C4-2B (cell line): ENCODE measurements around the gene MYO1H.
"Not testable (repeated sequence)": the region's sequence is repeated elsewhere in the genome, so short reads cannot be mapped to it uniquely, and the experiment has no call there.

Source experiments
- H3K27ac ChIP-seq: fragments of 450-650 bp; 2 replicates; pipeline ENCODE4 v1.5.1; 2017
- CTCF ChIP-seq: fragments of 450-650 bp; conservative IDR thresholded peaks from 2 replicates; pipeline ENCODE4 v1.5.1; 2017; ENCODE audit warnings: mild to moderate bottlenecking
- ZFX ChIP-seq: fragments of 450-650 bp; IDR thresholded peaks from 2 replicates; pipeline ENCODE4 v1.6.1; 2017

Gene MYO1H

GRCh38 chr12:109422251-109422650 lies 74.6 kb downstream of the MYO1H start:
- H3K27ac ChIP-seq: no peak overlapping the region
- TF ChIP-seq CTCF (no peak), ZFX (no peak)

- TF ChIP-seq ZFX: no peak
- no peak for TF ChIP-seq CTCF
- no peak overlapping the region for H3K27ac ChIP-seq
These were observed 75.7 kb downstream of the MYO1H start for GRCh38 chr12:109423392-109423791.

- TF ChIP-seq CTCF (peak; percentile 94), ZFX (no peak)
- no peak overlapping the region for H3K27ac ChIP-seq
These were observed 80.4 kb downstream of the MYO1H start for GRCh38 chr12:109428037-109428629.

GRCh38 chr12:109428804-109429203 lies 81.1 kb downstream of the MYO1H start:
- H3K27ac ChIP-seq: not testable (repeated sequence)

GRCh38 chr12:109430244-109430643 lies 82.5 kb downstream of the MYO1H start:
- H3K27ac ChIP-seq: no peak overlapping the region

GRCh38 chr12:109432431-109432830 lies 84.7 kb downstream of the MYO1H start:
- no peak overlapping the region for H3K27ac ChIP-seq
- TF ChIP-seq CTCF: no peak
- TF ChIP-seq ZFX: no peak

More at GRCh38 chr12:109430244-109430643, 82.5 kb downstream of the MYO1H start:
- TF ChIP-seq ZFX: no peak
- TF ChIP-seq CTCF: no peak

GRCh38 chr12:109432842-109433304 lies 85.2 kb downstream of the MYO1H start:
- TF ChIP-seq CTCF (peak; percentile 91), ZFX (no peak)
- no peak overlapping the region for H3K27ac ChIP-seq

GRCh38 chr12:109433618-109434017 lies 85.9 kb downstream of the MYO1H start:
- TF ChIP-seq ZFX: no peak
- TF ChIP-seq CTCF: no peak
- H3K27ac ChIP-seq: no peak overlapping the region
